Measurements from ENCODE around the gene FBXO40.

DNA sequence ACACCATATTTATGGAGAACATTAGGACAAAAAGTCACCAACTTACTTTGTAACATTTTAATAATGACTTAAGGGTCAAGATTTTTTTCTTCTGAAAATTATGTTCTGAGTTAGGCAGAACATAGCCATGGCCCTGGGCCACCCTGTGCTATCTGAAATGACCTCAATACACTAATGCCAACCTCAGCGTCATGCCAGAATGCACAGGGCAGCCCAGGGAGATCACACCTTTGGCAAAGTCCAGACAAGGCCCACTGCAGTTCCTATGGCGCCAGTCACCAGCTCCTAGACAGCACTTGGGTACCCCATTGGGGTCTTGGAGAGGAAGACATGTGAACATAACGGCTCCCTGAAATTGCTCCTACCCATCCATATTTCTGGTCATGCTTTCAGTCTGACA, 34.4 kb downstream of the FBXO40 start:
- TF ChIP-seq POLR2A (IDR thresholded peaks at IDR 0.05; ENCODE audit: insufficient read depth in 1 of 2, low read depth in 2 of 2, low read length in 2 of 2) (no peak), ZZZ3 (CRISPR knock-in tag; IDR thresholded peaks at IDR 0.05; ENCODE audit: borderline replicate concordance) (no peak), KDM1A (CRISPR knock-in tag; IDR thresholded peaks at IDR 0.05) (no peak), KAT8 (CRISPR knock-in tag; IDR thresholded peaks at IDR 0.05) (no peak), ZSCAN30 (CRISPR knock-in tag; IDR thresholded peaks at IDR 0.05) (no peak), MED1 (CRISPR knock-in tag; IDR thresholded peaks at IDR 0.05) (no peak), FOXM1 (CRISPR knock-in tag; IDR thresholded peaks at IDR 0.05) (no peak), TCF7L2 (IDR thresholded peaks at IDR 0.05; ENCODE audit: low read depth, low read length) (no peak), CEBPB (IDR thresholded peaks at IDR 0.05; ENCODE audit: borderline replicate concordance, low read depth, low read length) (no peak)
- TF ChIP-seq, protein P1, sequence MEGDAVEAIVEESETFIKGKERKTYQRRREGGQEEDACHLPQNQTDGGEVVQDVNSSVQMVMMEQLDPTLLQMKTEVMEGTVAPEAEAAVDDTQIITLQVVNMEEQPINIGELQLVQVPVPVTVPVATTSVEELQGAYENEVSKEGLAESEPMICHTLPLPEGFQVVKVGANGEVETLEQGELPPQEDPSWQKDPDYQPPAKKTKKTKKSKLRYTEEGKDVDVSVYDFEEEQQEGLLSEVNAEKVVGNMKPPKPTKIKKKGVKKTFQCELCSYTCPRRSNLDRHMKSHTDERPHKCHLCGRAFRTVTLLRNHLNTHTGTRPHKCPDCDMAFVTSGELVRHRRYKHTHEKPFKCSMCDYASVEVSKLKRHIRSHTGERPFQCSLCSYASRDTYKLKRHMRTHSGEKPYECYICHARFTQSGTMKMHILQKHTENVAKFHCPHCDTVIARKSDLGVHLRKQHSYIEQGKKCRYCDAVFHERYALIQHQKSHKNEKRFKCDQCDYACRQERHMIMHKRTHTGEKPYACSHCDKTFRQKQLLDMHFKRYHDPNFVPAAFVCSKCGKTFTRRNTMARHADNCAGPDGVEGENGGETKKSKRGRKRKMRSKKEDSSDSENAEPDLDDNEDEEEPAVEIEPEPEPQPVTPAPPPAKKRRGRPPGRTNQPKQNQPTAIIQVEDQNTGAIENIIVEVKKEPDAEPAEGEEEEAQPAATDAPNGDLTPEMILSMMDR (CRISPR knock-in tag; IDR thresholded peaks at IDR 0.05) = no peak
- TF ChIP-seq, protein P2, sequence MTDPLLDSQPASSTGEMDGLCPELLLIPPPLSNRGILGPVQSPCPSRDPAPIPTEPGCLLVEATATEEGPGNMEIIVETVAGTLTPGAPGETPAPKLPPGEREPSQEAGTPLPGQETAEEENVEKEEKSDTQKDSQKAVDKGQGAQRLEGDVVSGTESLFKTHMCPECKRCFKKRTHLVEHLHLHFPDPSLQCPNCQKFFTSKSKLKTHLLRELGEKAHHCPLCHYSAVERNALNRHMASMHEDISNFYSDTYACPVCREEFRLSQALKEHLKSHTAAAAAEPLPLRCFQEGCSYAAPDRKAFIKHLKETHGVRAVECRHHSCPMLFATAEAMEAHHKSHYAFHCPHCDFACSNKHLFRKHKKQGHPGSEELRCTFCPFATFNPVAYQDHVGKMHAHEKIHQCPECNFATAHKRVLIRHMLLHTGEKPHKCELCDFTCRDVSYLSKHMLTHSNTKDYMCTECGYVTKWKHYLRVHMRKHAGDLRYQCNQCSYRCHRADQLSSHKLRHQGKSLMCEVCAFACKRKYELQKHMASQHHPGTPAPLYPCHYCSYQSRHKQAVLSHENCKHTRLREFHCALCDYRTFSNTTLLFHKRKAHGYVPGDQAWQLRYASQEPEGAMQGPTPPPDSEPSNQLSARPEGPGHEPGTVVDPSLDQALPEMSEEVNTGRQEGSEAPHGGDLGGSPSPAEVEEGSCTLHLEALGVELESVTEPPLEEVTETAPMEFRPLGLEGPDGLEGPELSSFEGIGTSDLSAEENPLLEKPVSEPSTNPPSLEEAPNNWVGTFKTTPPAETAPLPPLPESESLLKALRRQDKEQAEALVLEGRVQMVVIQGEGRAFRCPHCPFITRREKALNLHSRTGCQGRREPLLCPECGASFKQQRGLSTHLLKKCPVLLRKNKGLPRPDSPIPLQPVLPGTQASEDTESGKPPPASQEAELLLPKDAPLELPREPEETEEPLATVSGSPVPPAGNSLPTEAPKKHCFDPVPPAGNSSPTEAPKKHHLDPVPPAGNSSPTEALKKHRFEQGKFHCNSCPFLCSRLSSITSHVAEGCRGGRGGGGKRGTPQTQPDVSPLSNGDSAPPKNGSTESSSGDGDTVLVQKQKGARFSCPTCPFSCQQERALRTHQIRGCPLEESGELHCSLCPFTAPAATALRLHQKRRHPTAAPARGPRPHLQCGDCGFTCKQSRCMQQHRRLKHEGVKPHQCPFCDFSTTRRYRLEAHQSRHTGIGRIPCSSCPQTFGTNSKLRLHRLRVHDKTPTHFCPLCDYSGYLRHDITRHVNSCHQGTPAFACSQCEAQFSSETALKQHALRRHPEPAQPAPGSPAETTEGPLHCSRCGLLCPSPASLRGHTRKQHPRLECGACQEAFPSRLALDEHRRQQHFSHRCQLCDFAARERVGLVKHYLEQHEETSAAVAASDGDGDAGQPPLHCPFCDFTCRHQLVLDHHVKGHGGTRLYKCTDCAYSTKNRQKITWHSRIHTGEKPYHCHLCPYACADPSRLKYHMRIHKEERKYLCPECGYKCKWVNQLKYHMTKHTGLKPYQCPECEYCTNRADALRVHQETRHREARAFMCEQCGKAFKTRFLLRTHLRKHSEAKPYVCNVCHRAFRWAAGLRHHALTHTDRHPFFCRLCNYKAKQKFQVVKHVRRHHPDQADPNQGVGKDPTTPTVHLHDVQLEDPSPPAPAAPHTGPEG (CRISPR knock-in tag; IDR thresholded peaks at IDR 0.05) = no peak
- TF ChIP-seq, protein P3, sequence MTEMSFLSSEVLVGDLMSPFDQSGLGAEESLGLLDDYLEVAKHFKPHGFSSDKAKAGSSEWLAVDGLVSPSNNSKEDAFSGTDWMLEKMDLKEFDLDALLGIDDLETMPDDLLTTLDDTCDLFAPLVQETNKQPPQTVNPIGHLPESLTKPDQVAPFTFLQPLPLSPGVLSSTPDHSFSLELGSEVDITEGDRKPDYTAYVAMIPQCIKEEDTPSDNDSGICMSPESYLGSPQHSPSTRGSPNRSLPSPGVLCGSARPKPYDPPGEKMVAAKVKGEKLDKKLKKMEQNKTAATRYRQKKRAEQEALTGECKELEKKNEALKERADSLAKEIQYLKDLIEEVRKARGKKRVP (CRISPR knock-in tag; IDR thresholded peaks at IDR 0.05) = no peak
- TF ChIP-seq, protein P4, sequence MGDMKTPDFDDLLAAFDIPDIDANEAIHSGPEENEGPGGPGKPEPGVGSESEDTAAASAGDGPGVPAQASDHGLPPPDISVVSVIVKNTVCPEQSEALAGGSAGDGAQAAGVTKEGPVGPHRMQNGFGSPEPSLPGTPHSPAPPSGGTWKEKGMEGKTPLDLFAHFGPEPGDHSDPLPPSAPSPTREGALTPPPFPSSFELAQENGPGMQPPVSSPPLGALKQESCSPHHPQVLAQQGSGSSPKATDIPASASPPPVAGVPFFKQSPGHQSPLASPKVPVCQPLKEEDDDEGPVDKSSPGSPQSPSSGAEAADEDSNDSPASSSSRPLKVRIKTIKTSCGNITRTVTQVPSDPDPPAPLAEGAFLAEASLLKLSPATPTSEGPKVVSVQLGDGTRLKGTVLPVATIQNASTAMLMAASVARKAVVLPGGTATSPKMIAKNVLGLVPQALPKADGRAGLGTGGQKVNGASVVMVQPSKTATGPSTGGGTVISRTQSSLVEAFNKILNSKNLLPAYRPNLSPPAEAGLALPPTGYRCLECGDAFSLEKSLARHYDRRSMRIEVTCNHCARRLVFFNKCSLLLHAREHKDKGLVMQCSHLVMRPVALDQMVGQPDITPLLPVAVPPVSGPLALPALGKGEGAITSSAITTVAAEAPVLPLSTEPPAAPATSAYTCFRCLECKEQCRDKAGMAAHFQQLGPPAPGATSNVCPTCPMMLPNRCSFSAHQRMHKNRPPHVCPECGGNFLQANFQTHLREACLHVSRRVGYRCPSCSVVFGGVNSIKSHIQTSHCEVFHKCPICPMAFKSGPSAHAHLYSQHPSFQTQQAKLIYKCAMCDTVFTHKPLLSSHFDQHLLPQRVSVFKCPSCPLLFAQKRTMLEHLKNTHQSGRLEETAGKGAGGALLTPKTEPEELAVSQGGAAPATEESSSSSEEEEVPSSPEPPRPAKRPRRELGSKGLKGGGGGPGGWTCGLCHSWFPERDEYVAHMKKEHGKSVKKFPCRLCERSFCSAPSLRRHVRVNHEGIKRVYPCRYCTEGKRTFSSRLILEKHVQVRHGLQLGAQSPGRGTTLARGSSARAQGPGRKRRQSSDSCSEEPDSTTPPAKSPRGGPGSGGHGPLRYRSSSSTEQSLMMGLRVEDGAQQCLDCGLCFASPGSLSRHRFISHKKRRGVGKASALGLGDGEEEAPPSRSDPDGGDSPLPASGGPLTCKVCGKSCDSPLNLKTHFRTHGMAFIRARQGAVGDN (CRISPR knock-in tag; IDR thresholded peaks at IDR 0.05) = no peak

Data from HepG2 (cell line).